Measurements from ENCODE around the gene MAP3K10. TPM values are rescaled to one million over a fixed set of nuclear protein-coding genes. Genes with fewer than 3 reads are reported as not detected.

The MAP3K10 gene
- total and polyA plus RNA-seq, 2 of the 4 experiments (the other 2 are of a cell fraction) = 1.8 to 5.5 TPM

DNA sequence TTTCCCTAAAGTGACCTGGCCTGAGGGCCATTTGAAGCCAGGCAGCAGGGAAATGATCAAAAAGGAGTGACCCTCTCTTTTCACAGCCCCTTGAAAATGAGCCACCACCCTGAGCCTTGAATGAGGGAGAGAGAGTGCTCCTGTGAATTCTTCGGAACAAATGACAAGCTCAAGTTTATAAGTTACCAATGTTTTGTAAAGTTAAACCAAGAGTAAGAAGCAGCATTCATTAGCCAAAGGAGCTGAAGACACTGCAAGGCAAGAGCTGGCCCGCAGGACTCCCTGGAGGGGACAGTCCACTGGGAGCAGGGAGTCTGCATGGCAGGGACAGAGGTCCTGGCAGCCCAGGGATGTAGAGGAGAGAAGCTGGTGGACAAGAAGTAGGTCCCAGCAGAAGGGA lies 52.0 kb downstream of the MAP3K10 start:
- no peak overlapping the region for H3K23ac ChIP-seq (ENCODE audit: low read depth, low read length)
- WGBS, 2 experiments (ENCODE audit: extremely low coverage in 2 of 2, insufficient read length in 1 of 2) = 89% methylated on average over 1 of the region's 2 CpGs; no CpG with 5 or more reads in 1 of the 2 experiments
- no TSS peak for BruUV-seq (replicated peaks)

More for the DNA sequence above, 52.0 kb downstream of the MAP3K10 start:
- in situ Hi-C loops (cut with MboI; ENCODE audit: low sequenced_read_pairs) (no loop called here), dilution Hi-C loops (cut with HindIII; ENCODE audit: low sequenced_read_pairs, unreplicated experiment) (no loop called here), intact Hi-C loops (cut with micrococcal nuclease) (no loop called here)
- no peak overlapping the region for H3K9ac ChIP-seq (ENCODE audit: low read depth, low read length)
- H4K8ac ChIP-seq (ENCODE audit: low read depth in 2 of 2, low read length in 2 of 2) = no peak overlapping the region
- CTCF ChIA-PET = interaction anchor here (0.6 kb wide), 1 partner anchor 56 kb away, joined by 3 read pairs; no protein-coding TSS in a partner anchor
- H3K4me2 ChIP-seq (ENCODE audit: low read depth, low read length) = no peak overlapping the region
- no peaks in the 10 kb centered on the region for H3K4me1 ChIP-seq (ENCODE audit: control insufficient read depth, insufficient read depth, low read length)
- no peak overlapping the region for H4K5ac ChIP-seq (ENCODE audit: low read depth, low read length)
- peaks cover 6% of the 10 kb centered on the region for H4K20me1 ChIP-seq (ENCODE audit: insufficient read depth, low read length)
- POLR2A ChIA-PET (ENCODE audit: unreplicated experiment) = no interaction called here
- H3K14ac ChIP-seq (replicated peaks; ENCODE audit: low read depth, low read length) = no peak overlapping the region
- peaks cover 37% of the 10 kb centered on the region for H3K36me3 ChIP-seq (ENCODE audit: control insufficient read depth, insufficient read depth, low read length)
- H3K79me1 ChIP-seq (ENCODE audit: low read depth in 1 of 2, low read length in 2 of 2) = peaks cover 15 to 43% of the 10 kb centered on the region in 2 experiments
- H3K18ac ChIP-seq (ENCODE audit: low read depth, low read length) = no peak overlapping the region
- TF ChIP-seq RCOR1 (IDR thresholded peaks at IDR 0.05; ENCODE audit: insufficient replicate concordance, low read length) (no peak), BHLHE40 (IDR thresholded peaks at IDR 0.05; ENCODE audit: low read depth, low read length) (no peak), CTCF (conservative IDR thresholded peaks at IDR 0.05; ENCODE audit: low read depth, low read length) (no peak), POLR2A (IDR thresholded peaks at IDR 0.05; ENCODE audit: low read depth, low read length) (no peak), CEBPB (IDR thresholded peaks at IDR 0.05; ENCODE audit: low read depth, low read length) (no peak), MAZ (IDR thresholded peaks at IDR 0.05; ENCODE audit: borderline replicate concordance, low read depth, low read length) (no peak), SMC3 (IDR thresholded peaks at IDR 0.05; ENCODE audit: low read depth, low read length) (no peak), MXI1 (IDR thresholded peaks at IDR 0.05; ENCODE audit: borderline replicate concordance, low read depth, low read length) (no peak), USF2 (IDR thresholded peaks at IDR 0.05; ENCODE audit: low read depth, low read length) (no peak)
- TF ChIP-seq, protein P1, sequence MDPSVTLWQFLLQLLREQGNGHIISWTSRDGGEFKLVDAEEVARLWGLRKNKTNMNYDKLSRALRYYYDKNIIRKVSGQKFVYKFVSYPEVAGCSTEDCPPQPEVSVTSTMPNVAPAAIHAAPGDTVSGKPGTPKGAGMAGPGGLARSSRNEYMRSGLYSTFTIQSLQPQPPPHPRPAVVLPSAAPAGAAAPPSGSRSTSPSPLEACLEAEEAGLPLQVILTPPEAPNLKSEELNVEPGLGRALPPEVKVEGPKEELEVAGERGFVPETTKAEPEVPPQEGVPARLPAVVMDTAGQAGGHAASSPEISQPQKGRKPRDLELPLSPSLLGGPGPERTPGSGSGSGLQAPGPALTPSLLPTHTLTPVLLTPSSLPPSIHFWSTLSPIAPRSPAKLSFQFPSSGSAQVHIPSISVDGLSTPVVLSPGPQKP (IDR thresholded peaks at IDR 0.05; ENCODE audit: borderline replicate concordance, low read depth, low read length) = no peak
- H3K9me1 ChIP-seq (ENCODE audit: insufficient read depth, low read length) = peaks cover 14% of the 10 kb centered on the region
- H2BK5ac ChIP-seq (ENCODE audit: low read depth, low read length, poor library complexity, severe bottlenecking) = no peak overlapping the region
- no peak overlapping the region for H2AK5ac ChIP-seq (ENCODE audit: low read depth, low read length)
- H4K91ac ChIP-seq (ENCODE audit: insufficient read depth, low read depth, low read length) = no peak overlapping the region
- no peak overlapping the region for H2AK9ac ChIP-seq (replicated peaks; ENCODE audit: low read depth, low read length, poor library complexity)
- H2AFZ ChIP-seq (replicated peaks; ENCODE audit: low read length, poor library complexity) = no peak overlapping the region
- H2BK20ac ChIP-seq (ENCODE audit: low read depth, low read length) = no peak overlapping the region
- no peaks in the 10 kb centered on the region for H3K9me3 ChIP-seq (ENCODE audit: control insufficient read depth, insufficient read depth, low read length)
- ATAC-seq (ENCODE audit: low read depth) = no peak
- H3K4me3 ChIP-seq (ENCODE audit: insufficient read depth, low read depth, low read length) = no peak overlapping the region
- no peak for DNase-seq
- no peak overlapping the region for H3K27ac ChIP-seq (ENCODE audit: insufficient read depth, low read length)
- H2BK15ac ChIP-seq (ENCODE audit: low read depth, low read length) = no peak overlapping the region
- no peak overlapping the region for H3K56ac ChIP-seq (ENCODE audit: extremely low read depth, insufficient read depth, low read length)
- H3K4ac ChIP-seq (ENCODE audit: low read depth, low read length) = no peak overlapping the region
- no peak overlapping the region for H2BK120ac ChIP-seq (ENCODE audit: low read depth, low read length)
- no peaks in the 10 kb centered on the region for H3K27me3 ChIP-seq (ENCODE audit: control insufficient read depth, insufficient read depth, low read length)
